Measurements from ENCODE around the gene CCNJ.

GRCh38 chr10:96082748-96083147, 39.4 kb downstream of the CCNJ start:
- no peak for TF ChIP-seq ZBTB43 (CRISPR knock-in tag; conservative IDR thresholded peaks at IDR 0.05)
- no peak for TF ChIP-seq ZBTB1 (CRISPR knock-in tag; IDR thresholded peaks at IDR 0.05; ENCODE audit: borderline replicate concordance)
- no peak for TF ChIP-seq U2AF1 (optimal IDR thresholded peaks at IDR 0.05; ENCODE audit: low read depth, low read length)
- no peak for TF ChIP-seq ZNF24 (IDR thresholded peaks at IDR 0.05)

All from HepG2 (cell line).